WTC11 (cell line): ENCODE results near the gene CCDC154.

Source experiments
- CREB1 ChIP-seq: sonication (generic); formaldehyde crosslinking; IDR thresholded peaks from 2 replicates; pipeline ENCODE4 v1.8.0; 2023; ENCODE audit warnings: mild to moderate bottlenecking, missing genetic modification reagents
- CTCF ChIP-seq: fragments of 200-600 bp; IDR thresholded peaks from 2 replicates; pipeline ENCODE4 v1.8.0; 2022; ENCODE audit warnings: antibody characterized with exemption
- NFE2L1 ChIP-seq: sonication (generic); formaldehyde crosslinking; IDR thresholded peaks from 2 replicates; pipeline ENCODE4 v1.8.1; 2023; ENCODE audit warnings: missing genetic modification reagents
- RELA ChIP-seq: sonication (generic); formaldehyde crosslinking; IDR thresholded peaks from 2 replicates; pipeline ENCODE4 v1.8.1; 2022; ENCODE audit warnings: missing genetic modification reagents, mild to moderate bottlenecking, borderline replicate concordance
- ZSCAN18 ChIP-seq: fragments of 250-450 bp; sonication (Bioruptor Pico); IDR thresholded peaks from 2 replicates; pipeline ENCODE4 v2.1.2; 2022; ENCODE audit warnings: mild to moderate bottlenecking, moderate library complexity

DNA sequence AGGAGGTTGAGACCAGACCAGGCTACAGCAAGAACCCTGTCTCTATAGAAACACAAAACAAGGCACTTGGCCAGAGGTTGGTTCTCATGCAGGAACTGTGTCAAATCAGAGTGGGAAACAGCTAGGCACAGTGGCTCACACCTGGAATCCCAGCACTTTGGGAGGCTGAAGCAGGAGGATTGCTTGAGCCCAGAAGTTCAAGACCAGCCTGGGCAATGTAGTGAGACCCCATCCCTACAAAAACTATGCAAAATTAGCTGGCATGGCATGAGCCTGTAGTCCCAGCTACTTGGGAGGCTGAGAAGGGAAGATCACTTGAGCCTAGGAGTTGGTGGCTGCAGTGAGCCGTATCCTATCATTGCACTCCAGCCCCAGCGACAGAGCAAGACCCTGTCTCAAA lies 31.5 kb downstream of the CCDC154 start:
- TF ChIP-seq CREB1 (no peak), CTCF (no peak), NFE2L1 (no peak), ZSCAN18 (CRISPR knock-in tag) (no peak), RELA (CRISPR knock-in tag) (no peak)
